OCI-LY1 (cell line): ENCODE results near the gene UBE2R2.

ENCODE experiments used
- H2AFZ ChIP-seq: fragments of 200-600 bp; sonication (generic), shearing (Covaris generic); 2 replicates; pipeline ENCODE4 v1.6.0; 2014; ENCODE audit warnings: antibody characterized with exemption, mild to moderate bottlenecking, low read length
- H3F3A ChIP-seq: fragments of 200-600 bp; sonication (generic), shearing (Covaris generic); 2 replicates; pipeline ENCODE4 v1.6.0; 2014; ENCODE audit warnings: mild to moderate bottlenecking, antibody characterized with exemption, low read length, moderate library complexity; ENCODE audit not compliant: insufficient read depth
- H3K27ac ChIP-seq: fragments of 200-600 bp; sonication (generic); 2 replicates; pipeline ENCODE4 v1.5.1; 2014; ENCODE audit warnings: low read length, mixed run types, mild to moderate bottlenecking, low read depth; ENCODE audit not compliant: poor library complexity, severe bottlenecking
- H3K27me3 ChIP-seq: fragments of 200-600 bp; sonication (generic); 2 replicates; pipeline ENCODE4 v1.6.0; 2014; ENCODE audit warnings: antibody characterized with exemption, mild to moderate bottlenecking, low read length, moderate library complexity; ENCODE audit not compliant: insufficient read depth
- H3K36me3 ChIP-seq: fragments of 200-600 bp; sonication (generic); 2 replicates; pipeline ENCODE4 v1.6.1; 2014; ENCODE audit warnings: mild to moderate bottlenecking, antibody characterized with exemption, low read length, moderate library complexity, mixed read lengths; ENCODE audit not compliant: insufficient read depth
- H3K4me1 ChIP-seq: fragments of 200-600 bp; sonication (generic); 2 replicates; pipeline ENCODE4 v1.5.1; 2014; ENCODE audit warnings: mild to moderate bottlenecking, low read length, moderate library complexity; ENCODE audit not compliant: insufficient read depth, severe bottlenecking
- H3K4me2 ChIP-seq: fragments of 200-600 bp; sonication (generic), shearing (Covaris generic); 2 replicates; pipeline ENCODE4 v1.6.1; 2014; ENCODE audit warnings: low read length
- H3K4me3 ChIP-seq: fragments of 200-600 bp; sonication (generic); 2 replicates; pipeline ENCODE4 v1.5.1; 2014; ENCODE audit warnings: low read length, low read depth, mild to moderate bottlenecking, mixed read lengths; ENCODE audit not compliant: poor library complexity, severe bottlenecking
- H3K79me2 ChIP-seq: fragments of 200-600 bp; shearing (Covaris generic); 2 replicates; pipeline ENCODE4 v1.6.1; 2016; ENCODE audit warnings: mixed run types, low read length, mixed read lengths; ENCODE audit not compliant: insufficient read depth
- H3K9ac ChIP-seq: fragments of 200-600 bp; sonication (generic), shearing (Covaris generic); 2 replicates; pipeline ENCODE4 v1.6.1; 2014; ENCODE audit warnings: mild to moderate bottlenecking, low read length, mixed read lengths
- H3K9me2 ChIP-seq: fragments of 200-600 bp; sonication (generic), shearing (Covaris generic); 2 replicates; pipeline ENCODE4 v1.6.1; 2014; ENCODE audit warnings: low read depth, mild to moderate bottlenecking, low read length, mixed read lengths
- H3K9me3 ChIP-seq: fragments of 200-600 bp; shearing (Covaris generic); 2 replicates; pipeline ENCODE4 v1.6.1; 2014; ENCODE audit warnings: low read length, mixed read lengths
- H4K20me1 ChIP-seq: fragments of 200-600 bp; sonication (generic), shearing (Covaris generic); 2 replicates; pipeline ENCODE4 v1.6.0; 2016; ENCODE audit warnings: mild to moderate bottlenecking, low read length; ENCODE audit not compliant: insufficient read depth
- CTCF ChIP-seq: fragments of 200-600 bp; sonication (generic), shearing (Covaris generic); IDR thresholded peaks from 2 replicates; pipeline ENCODE4 v1.5.1; 2017; ENCODE audit warnings: mild to moderate bottlenecking, antibody characterized with exemption, low read length, moderate library complexity, mixed read lengths
- EZH2 ChIP-seq: fragments of 200-600 bp; sonication (generic), shearing (Covaris generic); IDR thresholded peaks from 2 replicates; pipeline ENCODE4 v1.8.0; 2017; ENCODE audit warnings: borderline replicate concordance, mixed run types, mild to moderate bottlenecking, antibody characterized with exemption, low read length, moderate library complexity, mixed read lengths

The UBE2R2 gene

GRCh38 chr9:33776578-33776977, 40.4 kb upstream of the UBE2R2 start:
- H3K36me3 ChIP-seq, result no peaks in the 10 kb centered on the region

GRCh38 chr9:33778700-33779351, 38.1 kb upstream of the UBE2R2 start:
- Histone ChIP-seq H3K27ac (no peak overlapping the region), H2AFZ (no peak overlapping the region), H3K9me2 (no peaks in the 10 kb centered on the region), H3K27me3 (no peaks in the 10 kb centered on the region), H3F3A (no peaks in the 10 kb centered on the region), H4K20me1 (no peaks in the 10 kb centered on the region), H3K4me2 (no peak overlapping the region), H3K79me2 (no peaks in the 10 kb centered on the region), H3K4me3 (no peak overlapping the region), H3K4me1 (no peaks in the 10 kb centered on the region), H3K9me3 (no peaks in the 10 kb centered on the region), H3K9ac (no peak overlapping the region), H3K36me3 (no peaks in the 10 kb centered on the region)
- TF ChIP-seq EZH2 (no peak), CTCF (peak; percentile 79)

More at GRCh38 chr9:33776578-33776977, 40.4 kb upstream of the UBE2R2 start:
- H3K79me2 ChIP-seq, result no peaks in the 10 kb centered on the region
- H3K27me3 ChIP-seq, result no peaks in the 10 kb centered on the region
- H3K4me2 ChIP-seq, result no peak overlapping the region
- no peak overlapping the region for H2AFZ ChIP-seq
- no peaks in the 10 kb centered on the region for H3F3A ChIP-seq
- H3K9ac ChIP-seq, result no peak overlapping the region
- no peaks in the 10 kb centered on the region for H3K9me2 ChIP-seq
- H3K9me3 ChIP-seq, result no peaks in the 10 kb centered on the region
- no peaks in the 10 kb centered on the region for H4K20me1 ChIP-seq
- no peak overlapping the region for H3K4me3 ChIP-seq
- no peaks in the 10 kb centered on the region for H3K4me1 ChIP-seq
- no peak overlapping the region for H3K27ac ChIP-seq
- TF ChIP-seq EZH2 (no peak), CTCF (no peak)

- H3K9me2 ChIP-seq, result no peaks in the 10 kb centered on the region
- no peak overlapping the region for H3K27ac ChIP-seq
Measured at GRCh38 chr9:33780276-33780675, 36.7 kb upstream of the UBE2R2 start.

More at GRCh38 chr9:33780276-33780675, 36.7 kb upstream of the UBE2R2 start:
- Histone ChIP-seq H3K27me3 (no peaks in the 10 kb centered on the region), H3K9me3 (no peaks in the 10 kb centered on the region), H3K79me2 (no peaks in the 10 kb centered on the region), H3F3A (no peaks in the 10 kb centered on the region), H3K9ac (no peak overlapping the region), H3K4me3 (no peak overlapping the region), H3K36me3 (no peaks in the 10 kb centered on the region), H2AFZ (no peak overlapping the region), H4K20me1 (no peaks in the 10 kb centered on the region), H3K4me1 (peaks cover 5% of the 10 kb centered on the region), H3K4me2 (no peak overlapping the region)
- TF ChIP-seq CTCF, result no peak
- no peak for TF ChIP-seq EZH2
